T-helper 1 cell treated with Interleukin-12 subunit alpha and Interleukin-12 subunit beta and Interleukin-4 antibody, amounts not matched to agents 30 μg/mL and 1 μg/mL, for 36 hours (primary cell): ENCODE data around the gene ASIC4.

Experiments used
- H3K27ac Mint-ChIP-seq: one replicate; pipeline ENCODE4 v1.8.0; 2021; ENCODE audit warnings: mild to moderate bottlenecking, mixed read lengths
- H3K27me3 Mint-ChIP-seq: one replicate; pipeline ENCODE4 v1.8.0; 2021; ENCODE audit warnings: low read depth, mixed read lengths
- H3K36me3 Mint-ChIP-seq: one replicate; pipeline ENCODE4 v1.8.0; 2021; ENCODE audit warnings: low read depth, mixed read lengths
- H3K4me1 Mint-ChIP-seq: one replicate; pipeline ENCODE4 v1.8.0; 2021; ENCODE audit warnings: low read depth, mixed read lengths
- H3K4me3 Mint-ChIP-seq: one replicate; pipeline ENCODE4 v1.8.0; 2021; ENCODE audit warnings: mild to moderate bottlenecking, moderate library complexity, mixed read lengths
- H3K9me3 Mint-ChIP-seq: one replicate; pipeline ENCODE4 v1.8.0; 2021; ENCODE audit warnings: mixed read lengths

The ASIC4 gene

GRCh38 chr2:219561179-219562048 lies 47.1 kb downstream of the ASIC4 start:
- H3K27ac Mint-ChIP-seq = no peak overlapping the region
- no peak overlapping the region for H3K4me3 Mint-ChIP-seq
- no peaks in the 10 kb centered on the region for H3K4me1 Mint-ChIP-seq
- no peaks in the 10 kb centered on the region for H3K36me3 Mint-ChIP-seq
- H3K9me3 Mint-ChIP-seq = no peaks in the 10 kb centered on the region
- peaks cover 3% of the 10 kb centered on the region for H3K27me3 Mint-ChIP-seq

DNA sequence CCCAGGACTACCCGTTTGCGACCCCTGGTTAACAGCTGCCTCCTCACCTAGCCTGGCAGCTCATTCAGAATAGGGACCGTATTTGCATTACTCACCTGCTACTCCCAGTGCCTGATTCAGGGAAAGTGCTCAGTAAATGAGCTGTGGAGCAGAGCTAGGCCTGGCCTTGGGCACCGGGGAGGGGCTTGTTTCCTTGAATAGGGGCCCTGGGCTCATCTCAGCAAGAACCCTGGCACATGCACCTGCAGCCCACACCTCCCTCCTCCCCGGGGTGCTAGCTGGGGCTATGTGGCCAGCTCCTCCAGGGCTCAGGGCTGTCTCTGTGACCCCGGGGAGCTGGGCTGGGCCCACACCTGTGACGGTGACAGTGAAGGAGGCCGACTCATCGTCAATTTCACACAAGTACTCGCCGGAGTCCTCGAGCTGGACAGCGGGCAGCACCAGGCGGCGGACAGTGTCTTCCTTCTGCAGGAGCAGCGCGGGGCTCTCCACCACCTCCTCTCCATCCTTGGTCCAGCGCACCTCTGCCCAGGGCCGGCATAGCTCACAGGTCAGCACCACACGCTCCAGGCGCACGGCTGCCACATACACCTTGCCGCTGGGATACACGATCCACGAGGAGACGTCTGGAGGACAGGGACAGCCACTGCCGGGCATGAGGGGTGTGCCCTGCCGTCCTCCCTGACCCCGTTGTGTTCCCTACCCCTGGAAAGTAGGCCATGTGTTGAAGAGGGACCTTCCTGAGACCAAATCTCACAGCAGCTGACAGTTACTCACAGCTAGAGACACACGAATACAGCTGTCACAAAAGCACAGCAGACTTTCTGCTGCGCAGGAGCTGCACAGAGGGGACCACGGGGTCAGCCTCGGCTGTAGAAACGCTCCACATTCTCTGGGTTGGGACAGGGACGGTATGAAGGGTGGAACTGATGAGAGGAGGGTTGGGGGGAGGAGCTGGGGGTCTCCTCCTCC lies 48.1 kb downstream of the ASIC4 start:
- no peaks in the 10 kb centered on the region for H3K4me1 Mint-ChIP-seq
- H3K4me3 Mint-ChIP-seq = no peak overlapping the region
- H3K27ac Mint-ChIP-seq = no peak overlapping the region
- H3K36me3 Mint-ChIP-seq = no peaks in the 10 kb centered on the region
- H3K9me3 Mint-ChIP-seq = no peaks in the 10 kb centered on the region
- peaks cover 3% of the 10 kb centered on the region for H3K27me3 Mint-ChIP-seq

DNA sequence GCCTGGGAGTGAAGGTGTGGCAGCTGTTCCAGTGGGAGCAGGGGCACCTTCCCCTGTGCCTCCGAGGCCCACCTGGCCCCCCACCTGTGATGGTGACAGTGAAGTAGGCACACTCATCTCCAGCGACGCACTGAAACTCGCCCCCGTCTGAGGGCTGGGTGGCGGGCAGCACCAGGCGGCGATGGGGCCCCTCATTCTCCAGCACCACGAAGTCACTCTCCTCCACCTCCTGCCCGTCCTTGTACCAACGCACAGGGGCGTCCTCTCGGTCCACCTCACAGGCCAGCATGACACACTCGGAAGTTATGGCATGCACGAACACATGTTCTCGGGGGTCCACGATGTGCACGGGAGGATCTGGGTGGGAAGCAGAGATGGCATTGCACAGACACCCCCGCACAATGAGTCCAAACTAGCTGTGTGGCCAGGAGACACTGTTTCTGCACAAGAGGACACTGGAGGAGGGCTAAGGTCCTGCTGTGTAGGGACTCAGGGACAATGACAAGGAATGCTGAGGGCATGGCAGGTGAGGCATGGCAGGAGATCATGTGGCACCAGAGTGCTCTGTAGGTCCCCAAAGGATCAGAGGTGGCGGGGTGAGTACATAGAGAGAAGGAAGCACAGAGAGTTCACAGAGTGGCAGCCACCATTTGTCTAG lies 49.1 kb downstream of the ASIC4 start:
- Mint-ChIP-seq H3K27me3 (peaks cover 3% of the 10 kb centered on the region), H3K9me3 (no peaks in the 10 kb centered on the region), H3K4me1 (no peaks in the 10 kb centered on the region), H3K27ac (no peak overlapping the region), H3K36me3 (no peaks in the 10 kb centered on the region), H3K4me3 (no peak overlapping the region)

DNA sequence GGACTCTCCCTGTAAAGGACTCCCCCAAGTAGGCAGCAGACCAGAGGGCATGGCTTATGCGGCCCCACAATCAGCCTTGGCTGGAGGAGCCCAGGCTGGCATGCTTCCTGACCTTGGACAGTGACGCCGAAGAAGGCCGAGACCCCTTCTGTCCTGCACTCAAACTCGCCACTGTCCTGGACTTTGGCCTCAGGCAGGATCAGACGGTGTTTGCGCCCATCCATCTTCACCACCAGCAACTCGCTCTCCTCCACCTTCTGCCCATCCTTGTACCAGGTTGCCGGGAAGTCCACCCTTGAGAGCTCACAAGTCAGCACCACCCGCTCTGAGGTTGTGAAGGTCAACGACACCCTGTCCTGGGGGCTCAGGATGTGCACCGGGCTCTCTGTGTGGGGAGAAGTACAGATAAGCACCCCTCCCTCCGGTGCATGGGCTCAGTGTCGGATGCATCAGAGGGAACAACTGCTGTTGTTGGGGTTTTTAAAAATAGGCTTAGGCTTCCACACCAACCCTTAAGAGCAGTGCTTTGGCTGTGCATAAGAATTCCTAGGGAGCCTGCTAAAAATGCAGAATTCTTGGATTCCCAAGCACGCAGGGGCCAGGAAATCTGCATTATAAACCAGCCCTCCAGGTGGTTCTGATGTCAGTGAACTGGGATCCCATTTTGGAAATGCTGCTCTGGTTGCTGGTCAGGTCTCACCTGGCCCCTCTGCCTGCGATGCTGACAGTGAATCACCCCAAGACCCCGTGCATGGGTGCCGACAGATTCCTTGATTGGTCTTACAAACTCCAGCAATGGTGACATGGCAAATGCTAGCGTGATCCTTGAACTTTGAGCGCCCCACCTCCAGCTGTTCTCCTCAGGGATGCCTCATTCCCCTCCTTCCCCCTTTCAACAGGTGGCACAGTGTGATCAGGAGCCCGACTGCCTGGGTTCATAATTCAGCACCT lies 51.1 kb downstream of the ASIC4 start:
- no peaks in the 10 kb centered on the region for H3K4me1 Mint-ChIP-seq
- H3K27me3 Mint-ChIP-seq = peaks cover 18% of the 10 kb centered on the region
- no peak overlapping the region for H3K4me3 Mint-ChIP-seq
- no peaks in the 10 kb centered on the region for H3K9me3 Mint-ChIP-seq
- H3K27ac Mint-ChIP-seq = no peak overlapping the region
- no peaks in the 10 kb centered on the region for H3K36me3 Mint-ChIP-seq

- Mint-ChIP-seq H3K9me3 (no peaks in the 10 kb centered on the region), H3K36me3 (no peaks in the 10 kb centered on the region), H3K27me3 (peaks cover 19% of the 10 kb centered on the region), H3K4me3 (no peak overlapping the region), H3K27ac (no peak overlapping the region), H3K4me1 (no peaks in the 10 kb centered on the region)
Measured at GRCh38 chr2:219566640-219567039, 52.4 kb downstream of the ASIC4 start.

GRCh38 chr2:219567131-219567530 lies 52.8 kb downstream of the ASIC4 start:
- Mint-ChIP-seq H3K4me1 (no peaks in the 10 kb centered on the region), H3K36me3 (no peaks in the 10 kb centered on the region), H3K4me3 (no peak overlapping the region), H3K27ac (no peak overlapping the region), H3K27me3 (peaks cover 24% of the 10 kb centered on the region), H3K9me3 (no peaks in the 10 kb centered on the region)

GRCh38 chr2:219567791-219568361 lies 53.6 kb downstream of the ASIC4 start:
- Mint-ChIP-seq H3K4me3 (no peak overlapping the region), H3K27me3 (peaks cover 29% of the 10 kb centered on the region), H3K27ac (no peak overlapping the region), H3K36me3 (no peaks in the 10 kb centered on the region), H3K4me1 (no peaks in the 10 kb centered on the region), H3K9me3 (no peaks in the 10 kb centered on the region)

GRCh38 chr2:219569041-219569440 lies 54.8 kb downstream of the ASIC4 start:
- Mint-ChIP-seq H3K4me3 (no peak overlapping the region), H3K4me1 (no peaks in the 10 kb centered on the region), H3K27ac (no peak overlapping the region), H3K36me3 (no peaks in the 10 kb centered on the region), H3K9me3 (no peaks in the 10 kb centered on the region), H3K27me3 (peaks cover 37% of the 10 kb centered on the region)

DNA sequence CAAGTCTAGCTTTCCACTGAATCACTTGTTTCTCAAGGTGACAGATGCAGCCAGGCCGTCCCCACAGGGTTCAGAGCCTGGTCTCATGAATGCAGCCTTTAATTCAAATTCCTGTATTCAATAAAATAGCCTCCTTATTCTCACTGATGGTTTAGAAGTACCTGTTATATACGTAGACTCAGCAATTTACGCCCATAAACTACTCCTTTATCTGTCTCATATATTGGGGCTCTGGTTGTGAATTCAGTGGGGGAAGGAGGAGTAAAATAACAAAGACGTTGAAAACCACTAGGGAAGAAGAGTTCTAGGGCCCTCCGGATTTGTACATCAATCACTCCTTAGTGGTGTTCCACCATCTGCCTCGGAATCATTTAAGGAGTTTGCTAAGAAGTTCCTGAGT lies 55.4 kb downstream of the ASIC4 start:
- H3K9me3 Mint-ChIP-seq = no peaks in the 10 kb centered on the region
- H3K4me3 Mint-ChIP-seq = no peak overlapping the region
- H3K36me3 Mint-ChIP-seq = no peaks in the 10 kb centered on the region
- peaks cover 37% of the 10 kb centered on the region for H3K27me3 Mint-ChIP-seq
- H3K27ac Mint-ChIP-seq = no peak overlapping the region
- H3K4me1 Mint-ChIP-seq = no peaks in the 10 kb centered on the region

DNA sequence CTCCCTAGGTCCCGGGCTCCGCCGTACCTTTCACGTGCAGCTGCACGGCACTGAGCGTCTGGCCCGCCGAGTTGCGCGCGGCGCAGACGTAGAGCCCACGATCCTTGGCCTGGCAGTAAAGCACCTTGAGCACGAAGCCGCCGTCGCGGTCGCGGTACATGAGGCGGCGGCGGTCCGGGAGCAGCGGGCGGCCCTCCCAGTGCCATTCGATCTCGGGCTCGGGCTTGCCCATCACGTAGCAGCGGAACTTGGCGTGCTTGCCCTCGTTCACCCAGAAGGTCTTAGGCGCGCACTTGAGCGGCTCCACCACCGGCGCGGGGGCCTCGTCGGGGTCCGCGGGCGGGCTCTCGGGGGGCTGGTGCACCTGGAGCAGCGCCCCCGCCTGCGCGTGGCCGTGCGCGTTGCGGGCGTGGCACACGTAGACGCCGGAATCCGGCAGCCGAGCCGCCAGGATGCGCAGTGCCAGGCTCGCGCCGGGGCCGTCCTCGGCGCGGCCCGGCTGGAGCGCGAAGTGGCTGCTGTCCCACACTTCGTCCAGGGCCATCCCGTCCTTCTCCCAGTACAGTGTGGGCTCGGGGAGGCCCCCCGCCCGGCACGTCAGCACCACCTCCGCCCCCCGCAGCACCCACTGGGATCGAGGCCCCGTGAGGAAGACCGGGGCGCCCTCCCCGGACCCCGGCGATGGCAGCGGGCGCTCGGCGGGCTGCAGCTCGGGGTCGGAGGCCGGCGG lies 56.1 kb downstream of the ASIC4 start:
- Mint-ChIP-seq H3K4me3 (no peak overlapping the region), H3K27me3 (peaks cover 41% of the 10 kb centered on the region), H3K4me1 (no peaks in the 10 kb centered on the region), H3K27ac (no peak overlapping the region), H3K9me3 (no peaks in the 10 kb centered on the region), H3K36me3 (no peaks in the 10 kb centered on the region)

DNA sequence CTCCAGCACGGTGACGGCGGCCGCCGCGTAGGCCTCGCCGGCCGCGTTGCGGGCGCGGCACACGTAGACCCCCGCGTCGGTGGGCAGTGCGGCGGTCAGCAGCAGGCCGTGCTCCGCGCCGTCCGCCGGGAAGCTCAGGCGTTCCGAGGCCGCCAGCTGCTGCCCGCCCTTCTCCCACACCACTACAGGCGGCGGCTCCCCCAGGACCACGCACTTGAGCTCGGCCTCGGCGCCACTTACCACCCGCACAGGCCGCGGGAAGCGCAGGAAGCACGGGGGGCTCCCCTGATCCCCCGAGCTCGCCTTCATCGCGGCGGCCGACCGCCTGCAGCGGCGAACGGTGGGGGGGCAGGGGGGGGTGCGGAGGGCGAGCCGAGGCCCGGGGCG lies 56.6 kb downstream of the ASIC4 start:
- Mint-ChIP-seq H3K4me3 (no peak overlapping the region), H3K27ac (no peak overlapping the region), H3K9me3 (no peaks in the 10 kb centered on the region), H3K36me3 (no peaks in the 10 kb centered on the region), H3K4me1 (no peaks in the 10 kb centered on the region), H3K27me3 (peaks cover 43% of the 10 kb centered on the region)

GRCh38 chr2:219571311-219572236 lies 57.3 kb downstream of the ASIC4 start, which contains the start of gene OBSL1:
TSS of gene OBSL1 (minus strand) at chr2:219571539. CDS start at chr2:219571232, 307 bp downstream.
- H3K9me3 Mint-ChIP-seq = no peaks in the 10 kb centered on the region
- peaks cover 41% of the 10 kb centered on the region for H3K27me3 Mint-ChIP-seq
- no peaks in the 10 kb centered on the region for H3K36me3 Mint-ChIP-seq
- H3K4me3 Mint-ChIP-seq = no peak within 1 kb of the TSS
- H3K4me1 Mint-ChIP-seq = no peaks in the 10 kb centered on the region
- H3K27ac Mint-ChIP-seq = no peak within 1 kb of the TSS
